Lower leg skin (tissue), 4 donors: ENCODE measurements around the gene KCNG2. TPM values are rescaled to one million over a fixed set of nuclear protein-coding genes. Genes with fewer than 3 reads are reported as not detected.

Experiments
- DNase-seq, 2 donors: peaks; one replicate each; pipeline ENCODE4 v3.0.0-alpha.2; 2019; ENCODE audit warnings: low spot score in 2 of 2
- H3K4me3 ChIP-seq: fragments of 200-600 bp; sonication (generic); 2 replicates; pipeline ENCODE4 v1.5.1; 2017; ENCODE audit warnings: mild to moderate bottlenecking, low read depth; ENCODE audit not compliant: poor library complexity, severe bottlenecking
- CTCF ChIP-seq, 3 donors: fragments of 450-650 bp; IDR thresholded peaks; one replicate each; pipeline ENCODE4 v1.5.1; 2016; ENCODE audit warnings: antibody characterized with exemption in 3 of 3, mild to moderate bottlenecking in 3 of 3, moderate library complexity in 2 of 3
- POLR2A ChIP-seq, 2 donors: fragments of 450-650 bp; IDR thresholded peaks; one replicate each; pipeline ENCODE4 v1.6.1; 2016 to 2017; ENCODE audit warnings: antibody characterized with exemption in 2 of 2, mild to moderate bottlenecking in 1 of 2, moderate library complexity in 1 of 2
- WGBS, 2 donors: methylation state at CpG; one replicate each; pipeline ENCODE4 v1.1.5; 2018; 5-methylcytosine and 5-hydroxymethylcytosine counted together
- intact Hi-C: fragments of 100-400 bp; cut with DNase I; formaldehyde crosslinking; loops from one replicate; pipeline ENCODE4 v1.15.0; 2023; ENCODE audit warnings: low total_unique reads
- total RNA-seq, 4 donors: library from RNA; depleted of rRNA; stranded (reverse); fragments of >200 nt; gene quantifications; one replicate each; pipeline ENCODE4 v1.1.0, GENCODE V29; 2016

The KCNG2 gene
- total RNA-seq, 4 donors from 2014 or later, result 0.84 TPM; not detected in 3

GRCh38 chr18:79853303-79853992, 55.7 kb downstream of the KCNG2 start:
- no peak overlapping the region for H3K4me3 ChIP-seq
- 69 to 72% methylated on average over 18 to 25 of the region's 26 CpGs for WGBS, 2 donors
- TF ChIP-seq CTCF (IDR thresholded peaks at IDR 0.05), result no peak
- no peak for TF ChIP-seq POLR2A (IDR thresholded peaks at IDR 0.05)
- DNase-seq, result peak in 1 of 2 donors; percentile 80
- intact Hi-C loops, result no loop called here

- no peak for TF ChIP-seq CTCF (IDR thresholded peaks at IDR 0.05)
- no peak for TF ChIP-seq POLR2A (IDR thresholded peaks at IDR 0.05)
- WGBS, 2 donors, result 90 to 91% methylated on average over 12 to 15 of the region's 15 CpGs
- intact Hi-C loops, result no loop called here
- H3K4me3 ChIP-seq, result no peak overlapping the region
- peak in 1 of 2 donors; percentile 36 for DNase-seq
Observed at GRCh38 chr18:79853993-79854364, 56.2 kb downstream of the KCNG2 start.

GRCh38 chr18:79855147-79855933, 57.6 kb downstream of the KCNG2 start:
- intact Hi-C loops, result no loop called here
- WGBS, 2 donors, result 67 to 69% methylated on average over 17 of the region's 17 CpGs
- peak in 1 of 2 donors; percentile 82 for DNase-seq
- H3K4me3 ChIP-seq, result no peak overlapping the region
- TF ChIP-seq POLR2A (IDR thresholded peaks at IDR 0.05), result no peak
- no peak for TF ChIP-seq CTCF (IDR thresholded peaks at IDR 0.05)

- no peak overlapping the region for H3K4me3 ChIP-seq
- intact Hi-C loops, result no loop called here
- no peak for TF ChIP-seq CTCF (IDR thresholded peaks at IDR 0.05)
- no peak for TF ChIP-seq POLR2A (IDR thresholded peaks at IDR 0.05)
- DNase-seq, result peak in 1 of 2 donors; percentile 64
- 22 to 34% methylated on average over 17 to 26 of the region's 26 CpGs for WGBS, 2 donors
Observed at GRCh38 chr18:79856119-79857007, 58.6 kb downstream of the KCNG2 start.

- no peak for TF ChIP-seq POLR2A (IDR thresholded peaks at IDR 0.05)
- intact Hi-C loops, result no loop called here
- no peak overlapping the region for H3K4me3 ChIP-seq
- peak in 1 of 2 donors; percentile 80 for DNase-seq
- 26 to 37% methylated on average over 13 of the region's 14 CpGs for WGBS, 2 donors
Observed at GRCh38 chr18:79857082-79857671, 59.4 kb downstream of the KCNG2 start.
